Body of pancreas (tissue), 4 donors: ENCODE results near the gene DLL4. TPM values are rescaled to one million over a fixed set of nuclear protein-coding genes. Genes with fewer than 3 reads are reported as not detected.

Experiments used
- ATAC-seq: fragments of 150-250 bp; one replicate; pipeline ENCODE4 v1.9.1; 2016
- DNase-seq, 4 donors: peaks; one replicate each; pipeline ENCODE4 v3.0.0-alpha.2; 2019
- H3K27ac ChIP-seq, 4 donors: fragments of 200-600 bp; sonication (generic); 1 replicate in 3 of 4; 2 replicates in 1 of 4; pipeline versions ENCODE4 v1.5.1 to v1.6.1; 2016 to 2019; ENCODE audit warnings: mild to moderate bottlenecking in 1 of 4, mixed read lengths in 1 of 4, moderate library complexity in 1 of 4
- H3K27me3 ChIP-seq, 2 donors: fragments of 200-600 bp; sonication (generic); one replicate each; pipeline ENCODE4 v1.6.0; 2016; ENCODE audit warnings: mild to moderate bottlenecking in 1 of 2
- H3K36me3 ChIP-seq, 2 donors: fragments of 200-600 bp; sonication (generic); replicated peaks in 1 of 2; 2 replicates each; pipeline ENCODE4 v1.5.1; 2016; ENCODE audit warnings: low read depth in 2 of 2; ENCODE audit not compliant: insufficient read depth in 1 of 2
- H3K4me1 ChIP-seq: fragments of 200-600 bp; sonication (generic); one replicate; pipeline ENCODE4 v1.6.0; 2016
- H3K4me3 ChIP-seq, 2 donors: fragments of 200-600 bp; sonication (generic); 1 replicate in 1 of 2; 2 replicates in 1 of 2; pipeline ENCODE4 v1.5.1; 2016 to 2019
- H3K9me3 ChIP-seq, 3 donors: fragments of 200-600 bp; sonication (generic); 1 replicate in 2 of 3; 2 replicates in 1 of 3; pipeline ENCODE4 v1.5.1; 2016
- POLR2A ChIP-seq, 3 donors: fragments of 450-650 bp; IDR thresholded peaks; one replicate each; pipeline ENCODE4 v1.6.1; 2016; ENCODE audit warnings: antibody characterized with exemption in 3 of 3, mild to moderate bottlenecking in 2 of 3
- WGBS, 2 donors: methylation state at CpG; one replicate each; pipeline ENCODE4 v1.1.5; 2017; 5-methylcytosine and 5-hydroxymethylcytosine counted together
- intact Hi-C: fragments of 100-400 bp; cut with DNase I; formaldehyde crosslinking; loops from one replicate; pipeline ENCODE4 v1.15.1; 2023
- total RNA-seq, 2 donors: library from RNA; depleted of rRNA; stranded (reverse); fragments of >200 nt; gene quantifications; one replicate each; pipeline ENCODE4 v1.1.0, GENCODE V29; 2016
- TF ChIP-seq, protein P1 (sequence below), 7 experiments: fragments of 450-650 bp in 4 of 7; fragments of 200-600 bp in 3 of 7; sonication (generic) in 3 of 7; IDR thresholded peaks; one replicate each; pipeline ENCODE4 v1.5.1; 2016 to 2019; ENCODE audit warnings: antibody characterized with exemption in 7 of 7

DLL4 gene
- total RNA-seq, 2 donors from 2014 or later = 0.33 to 3.6 TPM

DNA sequence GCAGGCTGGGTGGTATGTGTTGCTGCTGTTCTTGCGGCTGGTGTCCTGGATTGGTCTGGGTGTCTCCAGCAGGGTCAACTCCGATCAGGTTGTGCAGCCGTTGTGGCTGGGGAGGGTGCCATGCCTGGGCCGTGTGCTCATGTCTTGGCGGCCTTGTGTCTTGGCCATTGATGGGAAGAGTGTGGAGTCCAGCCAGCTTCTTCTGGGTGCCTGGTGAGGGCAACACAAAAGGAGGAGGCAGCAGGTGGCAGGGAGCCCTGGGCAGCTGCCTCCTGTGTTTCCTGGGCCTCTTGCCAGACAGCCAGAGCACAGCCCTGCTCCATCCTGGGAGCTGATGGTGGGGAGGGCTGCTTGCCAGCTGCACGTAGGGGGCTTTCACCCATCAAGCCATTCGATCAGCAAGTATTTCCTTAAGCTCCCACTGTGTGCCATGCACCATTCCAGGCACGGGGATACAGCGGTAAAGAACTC lies 28.5 kb downstream of the DLL4 start:
- Histone ChIP-seq H3K36me3 (no peaks in the 10 kb centered on the region), H3K4me3 (no peak overlapping the region), H3K4me1 (peaks cover 53% of the 10 kb centered on the region), H3K9me3 (no peaks in the 10 kb centered on the region), H3K27ac (peak overlapping the region in 3 of 4 donors; percentile 40 to 44 (median 41)), H3K27me3 (no peaks in the 10 kb centered on the region)
- no peak for TF ChIP-seq POLR2A (IDR thresholded peaks at IDR 0.05)
- TF ChIP-seq, protein P1, sequence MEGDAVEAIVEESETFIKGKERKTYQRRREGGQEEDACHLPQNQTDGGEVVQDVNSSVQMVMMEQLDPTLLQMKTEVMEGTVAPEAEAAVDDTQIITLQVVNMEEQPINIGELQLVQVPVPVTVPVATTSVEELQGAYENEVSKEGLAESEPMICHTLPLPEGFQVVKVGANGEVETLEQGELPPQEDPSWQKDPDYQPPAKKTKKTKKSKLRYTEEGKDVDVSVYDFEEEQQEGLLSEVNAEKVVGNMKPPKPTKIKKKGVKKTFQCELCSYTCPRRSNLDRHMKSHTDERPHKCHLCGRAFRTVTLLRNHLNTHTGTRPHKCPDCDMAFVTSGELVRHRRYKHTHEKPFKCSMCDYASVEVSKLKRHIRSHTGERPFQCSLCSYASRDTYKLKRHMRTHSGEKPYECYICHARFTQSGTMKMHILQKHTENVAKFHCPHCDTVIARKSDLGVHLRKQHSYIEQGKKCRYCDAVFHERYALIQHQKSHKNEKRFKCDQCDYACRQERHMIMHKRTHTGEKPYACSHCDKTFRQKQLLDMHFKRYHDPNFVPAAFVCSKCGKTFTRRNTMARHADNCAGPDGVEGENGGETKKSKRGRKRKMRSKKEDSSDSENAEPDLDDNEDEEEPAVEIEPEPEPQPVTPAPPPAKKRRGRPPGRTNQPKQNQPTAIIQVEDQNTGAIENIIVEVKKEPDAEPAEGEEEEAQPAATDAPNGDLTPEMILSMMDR (IDR thresholded peaks at IDR 0.05) = no peak
- WGBS, 2 donors = 38 to 57% methylated on average over 5 to 9 of the region's 9 CpGs
- intact Hi-C loops = no loop called here
- ATAC-seq = peak; percentile 63
- DNase-seq = peak; percentile 86 to 94 (median 92)

DNA sequence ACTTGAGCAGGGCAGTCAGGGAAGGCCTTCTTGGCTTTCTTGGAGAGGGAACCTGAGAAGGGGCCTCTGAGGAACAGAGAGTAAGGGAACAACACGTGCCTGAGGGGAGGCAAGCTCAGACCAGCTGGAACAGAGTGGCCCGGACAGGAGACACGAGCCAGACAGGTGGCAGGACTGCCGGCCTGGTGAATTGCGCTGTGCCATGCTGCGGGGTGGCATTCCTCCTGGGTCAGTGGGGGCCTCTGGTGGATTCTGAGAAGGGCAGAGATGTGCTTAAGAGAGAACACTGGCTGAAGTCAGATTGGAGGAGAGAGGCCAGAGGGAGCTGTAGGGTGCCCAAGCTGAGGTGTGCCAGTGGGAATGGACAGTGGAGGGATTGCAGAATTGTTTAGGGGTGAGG lies 29.0 kb downstream of the DLL4 start:
- 79 to 87% methylated on average over 5 to 6 of the region's 6 CpGs for WGBS, 2 donors
- intact Hi-C loops = no loop called here

DNA sequence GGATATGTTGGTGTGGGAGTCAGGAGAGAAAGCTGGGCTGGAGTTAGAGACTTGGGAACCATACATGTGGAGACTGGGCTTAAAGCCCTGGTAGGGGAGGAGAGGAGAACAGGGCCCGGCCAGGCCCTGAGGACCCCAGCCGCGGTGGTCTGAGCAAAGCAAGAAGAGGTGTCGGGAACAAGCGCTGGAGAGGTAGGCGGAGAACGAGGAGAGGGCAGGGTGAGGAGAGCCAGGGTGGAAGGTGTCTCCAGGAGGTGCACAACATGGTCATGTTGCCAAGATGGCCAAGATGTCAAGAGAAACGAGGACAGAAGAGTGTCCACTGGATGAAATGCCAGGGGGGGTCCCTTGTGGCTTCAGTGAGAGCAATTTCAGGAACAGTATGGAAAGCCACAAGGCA lies 29.6 kb downstream of the DLL4 start:
- no peaks in the 10 kb centered on the region for H3K27me3 ChIP-seq
- intact Hi-C loops = no loop called here
- TF ChIP-seq POLR2A (IDR thresholded peaks at IDR 0.05) = no peak
- TF ChIP-seq, protein P1 (IDR thresholded peaks at IDR 0.05) = no peak
- H3K36me3 ChIP-seq = no peaks in the 10 kb centered on the region
- peaks cover 48% of the 10 kb centered on the region for H3K4me1 ChIP-seq
- DNase-seq (no peak), ATAC-seq (no peak)
- H3K4me3 ChIP-seq = no peak overlapping the region
- H3K9me3 ChIP-seq = no peaks in the 10 kb centered on the region
- 73 to 89% methylated on average over 7 to 8 of the region's 8 CpGs for WGBS, 2 donors
- H3K27ac ChIP-seq = no peak overlapping the region

More for the DNA sequence above, 29.0 kb downstream of the DLL4 start:
- TF ChIP-seq POLR2A (IDR thresholded peaks at IDR 0.05) = no peak
- TF ChIP-seq, protein P1 (IDR thresholded peaks at IDR 0.05) = no peak
- Histone ChIP-seq H3K4me3 (no peak overlapping the region), H3K4me1 (peaks cover 51% of the 10 kb centered on the region), H3K9me3 (no peaks in the 10 kb centered on the region), H3K27me3 (no peaks in the 10 kb centered on the region), H3K36me3 (no peaks in the 10 kb centered on the region), H3K27ac (peak overlapping the region in 2 of 4 donors; percentile 7 to 44)
- DNase-seq (no peak), ATAC-seq (no peak)

DNA sequence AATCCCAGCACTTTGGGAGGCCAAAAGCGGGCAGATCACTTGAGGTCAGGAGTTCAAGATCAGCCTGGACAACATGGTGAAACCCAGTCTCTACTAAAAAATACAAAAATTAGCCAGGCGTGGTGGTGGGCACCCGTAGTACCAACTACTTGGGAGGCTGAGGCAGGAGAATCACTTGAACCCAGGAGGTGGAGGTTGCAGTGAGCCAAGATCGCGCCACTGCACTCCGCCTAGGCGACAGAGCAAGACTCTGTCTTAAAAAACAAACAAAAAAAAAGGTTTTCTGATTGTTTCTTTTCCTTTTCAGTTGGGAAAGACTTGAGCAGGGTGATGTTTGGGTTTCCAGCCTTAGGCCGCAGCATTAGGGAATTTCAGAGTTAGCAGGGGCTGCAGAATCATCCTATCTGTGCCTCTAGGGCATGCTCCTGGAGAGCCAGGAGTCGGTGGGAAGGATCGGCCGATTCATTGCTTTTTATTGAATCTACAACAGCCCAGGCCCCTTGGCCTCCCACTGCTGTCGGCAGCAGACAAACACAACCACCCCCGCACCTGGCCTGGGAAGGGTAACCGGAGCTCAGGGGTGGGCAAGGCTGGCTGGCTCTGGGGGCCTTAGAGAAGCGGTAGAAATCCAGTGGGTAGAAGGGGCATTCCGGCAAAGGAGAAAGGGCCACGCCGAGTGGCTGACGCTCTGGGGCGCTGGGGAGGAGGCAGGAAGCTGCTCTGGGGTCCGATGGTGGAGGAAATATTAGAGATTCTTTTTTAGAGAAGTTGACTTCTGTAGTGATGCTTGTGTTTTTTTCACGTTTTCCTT lies 30.4 kb downstream of the DLL4 start:
- Histone ChIP-seq H3K4me1 (peaks cover 42% of the 10 kb centered on the region), H3K4me3 (no peak overlapping the region), H3K27ac (no peak overlapping the region), H3K9me3 (no peaks in the 10 kb centered on the region), H3K27me3 (no peaks in the 10 kb centered on the region), H3K36me3 (no peaks in the 10 kb centered on the region)
- TF ChIP-seq POLR2A (IDR thresholded peaks at IDR 0.05) = no peak
- TF ChIP-seq, protein P1 (IDR thresholded peaks at IDR 0.05) = no peak
- 88 to 90% methylated on average over 22 of the region's 22 CpGs for WGBS, 2 donors
- ATAC-seq (no peak), DNase-seq (no peak)
- intact Hi-C loops = no loop called here
